Measurements from ENCODE around the gene PCBP3.

DNA sequence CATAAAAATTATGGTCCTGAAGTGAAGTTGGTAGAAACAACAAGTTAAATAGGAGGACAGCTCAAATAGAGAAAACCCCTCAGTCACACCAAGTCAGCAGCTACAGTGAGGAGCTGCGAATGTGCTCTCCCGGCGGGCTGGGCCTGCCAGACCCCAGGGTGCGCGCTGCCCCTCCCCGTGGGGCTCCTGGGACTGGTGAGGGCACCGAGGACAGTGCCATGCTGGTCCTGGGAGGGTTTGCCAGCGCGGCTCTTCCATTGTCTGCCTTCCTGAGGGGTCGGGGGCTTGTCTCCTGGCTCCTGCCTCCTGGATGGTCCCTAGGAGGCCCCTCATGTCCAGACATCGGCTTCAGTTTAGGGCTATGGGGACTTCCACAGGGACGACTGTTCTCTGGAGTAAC, 121.8 kb downstream of the PCBP3 start:
- TF ChIP-seq, protein P1, sequence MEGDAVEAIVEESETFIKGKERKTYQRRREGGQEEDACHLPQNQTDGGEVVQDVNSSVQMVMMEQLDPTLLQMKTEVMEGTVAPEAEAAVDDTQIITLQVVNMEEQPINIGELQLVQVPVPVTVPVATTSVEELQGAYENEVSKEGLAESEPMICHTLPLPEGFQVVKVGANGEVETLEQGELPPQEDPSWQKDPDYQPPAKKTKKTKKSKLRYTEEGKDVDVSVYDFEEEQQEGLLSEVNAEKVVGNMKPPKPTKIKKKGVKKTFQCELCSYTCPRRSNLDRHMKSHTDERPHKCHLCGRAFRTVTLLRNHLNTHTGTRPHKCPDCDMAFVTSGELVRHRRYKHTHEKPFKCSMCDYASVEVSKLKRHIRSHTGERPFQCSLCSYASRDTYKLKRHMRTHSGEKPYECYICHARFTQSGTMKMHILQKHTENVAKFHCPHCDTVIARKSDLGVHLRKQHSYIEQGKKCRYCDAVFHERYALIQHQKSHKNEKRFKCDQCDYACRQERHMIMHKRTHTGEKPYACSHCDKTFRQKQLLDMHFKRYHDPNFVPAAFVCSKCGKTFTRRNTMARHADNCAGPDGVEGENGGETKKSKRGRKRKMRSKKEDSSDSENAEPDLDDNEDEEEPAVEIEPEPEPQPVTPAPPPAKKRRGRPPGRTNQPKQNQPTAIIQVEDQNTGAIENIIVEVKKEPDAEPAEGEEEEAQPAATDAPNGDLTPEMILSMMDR (IDR thresholded peaks at IDR 0.05; ENCODE audit: borderline replicate concordance, extremely low read depth, low read length, poor library complexity, severe bottlenecking), result no peak
- TF ChIP-seq EZH2 (IDR thresholded peaks at IDR 0.05; ENCODE audit: borderline replicate concordance, low read depth, low read length, severe bottlenecking), result no peak
